SK-N-SH (cell line): Measurements from ENCODE around the gene MAPKBP1. TPM values are rescaled to one million over a fixed set of nuclear protein-coding genes. Genes with fewer than 3 reads are reported as not detected.

Source experiments
- CTCF ChIA-PET: fragments of 300-600, 350-600 bp; formaldehyde crosslinking; extraction: SDS; loops from one replicate; lab custom pipeline; 2021; lab: Yijun Ruan, JAX
- POLR2A ChIA-PET: fragments of 350-600 bp; sonication (Branson Sonifier 250); formaldehyde crosslinking; extraction: SDS; loops from one replicate; lab custom pipeline; 2020; ENCODE audit warnings: antibody characterized with exemption, inconsistent platforms; lab: Yijun Ruan, JAX
- DNase-seq: peaks from one replicate; pipeline ENCODE4 v3.0.0; 2012
- H2AFZ ChIP-seq: fragments of 200-600 bp; sonication (generic); 2 replicates; pipeline ENCODE4 v1.8.1; 2016; ENCODE audit warnings: antibody characterized with exemption, mild to moderate bottlenecking, low read depth
- H3F3A ChIP-seq: fragments of 200-600 bp; sonication (generic); replicated peaks from 2 replicates; pipeline ENCODE3; 2016; ENCODE audit warnings: antibody characterized with exemption, mild to moderate bottlenecking; ENCODE audit not compliant: insufficient read depth
- H3K27ac ChIP-seq, 2 experiments: fragments of 200-500 bp in 1 of 2; fragments of 200-600 bp in 1 of 2; sonication (Bioruptor generic) in 1 of 2; sonication (generic), shearing (Covaris generic) in 1 of 2; 2 replicates each; pipeline versions ENCODE4 v1.5.1 to v1.6.1; 2014 to 2016; ENCODE audit warnings: low read depth in 2 of 2, inconsistent platforms in 1 of 2, low read length in 1 of 2, mild to moderate bottlenecking in 1 of 2, mixed read lengths in 1 of 2
- H3K27me3 ChIP-seq: fragments of 200-600 bp; sonication (generic), shearing (Covaris generic); 2 replicates; pipeline ENCODE4 v1.6.1; 2016; ENCODE audit warnings: mixed run types; ENCODE audit not compliant: insufficient read depth
- H3K36me3 ChIP-seq, 2 experiments: fragments of 200-500 bp in 1 of 2; fragments of 200-600 bp in 1 of 2; sonication (Bioruptor generic) in 1 of 2; sonication (generic) in 1 of 2; replicated peaks in 1 of 2; 2 replicates each; pipeline versions ENCODE3 to v1.5.1; 2014 to 2016; ENCODE audit warnings: low read length in 1 of 2, mild to moderate bottlenecking in 1 of 2; ENCODE audit not compliant: insufficient read depth in 2 of 2, control insufficient read depth in 1 of 2
- H3K4me1 ChIP-seq, 2 experiments: fragments of 200-500 bp in 1 of 2; fragments of 200-600 bp in 1 of 2; sonication (Bioruptor generic) in 1 of 2; sonication (generic), shearing (Covaris generic) in 1 of 2; 2 replicates each; pipeline versions ENCODE4 v1.5.1 to v1.6.1; 2014 to 2016; ENCODE audit warnings: low read depth in 1 of 2, low read length in 1 of 2, mixed run types in 1 of 2; ENCODE audit not compliant: insufficient read depth in 2 of 2, control insufficient read depth in 1 of 2
- H3K4me2 ChIP-seq: fragments of 200-600 bp; sonication (generic), shearing (Covaris generic); 2 replicates; pipeline ENCODE4 v1.6.1; 2017; ENCODE audit warnings: mixed run types
- H3K4me3 ChIP-seq, 2 experiments: fragments of 200-500 bp in 1 of 2; fragments of 200-600 bp in 1 of 2; sonication (Bioruptor generic) in 1 of 2; sonication (generic), shearing (Covaris generic) in 1 of 2; 2 replicates each; pipeline versions ENCODE4 v1.5.1 to v1.8.1; 2014 to 2016; ENCODE audit warnings: low read depth in 2 of 2, inconsistent platforms in 1 of 2, low read length in 1 of 2, mild to moderate bottlenecking in 1 of 2, mixed read lengths in 1 of 2, moderate library complexity in 1 of 2
- H3K79me2 ChIP-seq: fragments of 200-600 bp; sonication (generic); 2 replicates; pipeline ENCODE4 v1.8.1; 2017; ENCODE audit warnings: mild to moderate bottlenecking; ENCODE audit not compliant: insufficient read depth
- H3K9ac ChIP-seq: fragments of 200-600 bp; sonication (generic); 2 replicates; pipeline ENCODE4 v1.6.1; 2017; ENCODE audit warnings: mixed run types
- H3K9me2 ChIP-seq: fragments of 200-600 bp; sonication (generic); 2 replicates; pipeline ENCODE4 v1.6.1; 2017; ENCODE audit warnings: mixed run types
- H3K9me3 ChIP-seq: fragments of 200-600 bp; sonication (generic); 2 replicates; pipeline ENCODE4 v1.6.1; 2017; ENCODE audit warnings: mixed run types, mild to moderate bottlenecking, moderate library complexity
- H4K20me1 ChIP-seq: fragments of 200-600 bp; sonication (generic); 2 replicates; pipeline ENCODE4 v1.6.1; 2017; ENCODE audit warnings: mild to moderate bottlenecking, mixed run types; ENCODE audit not compliant: insufficient read depth
- EP300 ChIP-seq, 2 experiments: IDR thresholded peaks; 2 replicates each; pipeline versions ENCODE4 v1.4.0 to v1.6.1; 2012; ENCODE audit warnings: borderline replicate concordance in 1 of 2, low read depth in 1 of 2, low read length in 1 of 2
- FOXJ3 ChIP-seq: sonication (generic); formaldehyde crosslinking; IDR thresholded peaks from 2 replicates; pipeline ENCODE4 v1.5.1; 2020; ENCODE audit warnings: mild to moderate bottlenecking, missing genetic modification reagents
- FOXM1 ChIP-seq: IDR thresholded peaks from 2 replicates; pipeline ENCODE4 v1.4.0; 2012; ENCODE audit warnings: low read depth, mild to moderate bottlenecking
- GABPA ChIP-seq: IDR thresholded peaks from 2 replicates; pipeline ENCODE4 v1.4.0; 2012; ENCODE audit warnings: low read depth, mild to moderate bottlenecking
- GATA2 ChIP-seq: sonication (generic); formaldehyde crosslinking; IDR thresholded peaks from 2 replicates; pipeline ENCODE4 v1.5.0; 2020; ENCODE audit warnings: mild to moderate bottlenecking, missing genetic modification reagents
- MAX ChIP-seq: IDR thresholded peaks from 2 replicates; pipeline ENCODE4 v1.4.0; 2012; ENCODE audit warnings: low read depth
- MEF2A ChIP-seq: IDR thresholded peaks from 2 replicates; pipeline ENCODE4 v1.4.0; 2012; ENCODE audit warnings: low read depth, borderline replicate concordance
- MXI1 ChIP-seq: IDR thresholded peaks from 2 replicates; pipeline ENCODE4 v1.6.1; 2012; ENCODE audit warnings: mild to moderate bottlenecking, low read depth, low read length, improper control_type of control experiment
- NFIC ChIP-seq: IDR thresholded peaks from 2 replicates; pipeline ENCODE4 v1.4.0; 2012; ENCODE audit warnings: borderline replicate concordance
- RAD21 ChIP-seq: IDR thresholded peaks from 2 replicates; pipeline ENCODE4 v1.6.1; 2012; ENCODE audit warnings: mild to moderate bottlenecking, low read length
- RCOR1 ChIP-seq: fragments of 150-350 bp; IDR thresholded peaks from 2 replicates; pipeline ENCODE4 v1.6.1; 2017; ENCODE audit warnings: antibody characterized with exemption, low read length
- RFX5 ChIP-seq: IDR thresholded peaks from 2 replicates; pipeline ENCODE4 v1.6.1; 2012; ENCODE audit warnings: mild to moderate bottlenecking, improper control_type of control experiment, low read length
- SIN3A ChIP-seq: IDR thresholded peaks from 2 replicates; pipeline ENCODE4 v1.6.1; 2012; ENCODE audit warnings: low read depth, mild to moderate bottlenecking, low read length, moderate library complexity, borderline replicate concordance
- TAF1 ChIP-seq: IDR thresholded peaks from 2 replicates; pipeline ENCODE4 v1.6.1; 2012; ENCODE audit warnings: low read depth, mild to moderate bottlenecking, low read length, moderate library complexity, borderline replicate concordance
- TCF12 ChIP-seq: IDR thresholded peaks from 2 replicates; pipeline ENCODE4 v1.4.0; 2012
- TEAD4 ChIP-seq: IDR thresholded peaks from 2 replicates; pipeline ENCODE4 v1.4.0; 2012; ENCODE audit warnings: mild to moderate bottlenecking, borderline replicate concordance; ENCODE audit not compliant: insufficient read depth
- YY1 ChIP-seq: IDR thresholded peaks from 2 replicates; pipeline ENCODE4 v1.4.0; 2012; ENCODE audit warnings: low read depth, mild to moderate bottlenecking
- WGBS: methylation state at CpG from one replicate; pipeline ENCODE4 v1.1.6; 2017; ENCODE audit warnings: low lambda C conversion rate; 5-methylcytosine and 5-hydroxymethylcytosine counted together
- polyA plus RNA-seq, 3 experiments: library from polyadenylated mRNA; depleted of rRNA; stranded (reverse); fragments of >200 nt; gene quantifications; 2 replicates each; pipeline ENCODE4 v1.2.3, GENCODE V29; 2012
- TF ChIP-seq, protein P1 (sequence below): IDR thresholded peaks from 2 replicates; pipeline ENCODE4 v1.6.1; 2012; ENCODE audit warnings: mild to moderate bottlenecking, low read depth, low read length, moderate library complexity
- TF ChIP-seq, protein P2 (sequence below): fragments of 200-600 bp; sonication (generic); IDR thresholded peaks from 2 replicates; pipeline ENCODE4 v1.6.1; 2017; ENCODE audit warnings: antibody characterized with exemption, mild to moderate bottlenecking, moderate library complexity

Gene MAPKBP1
- polyA plus RNA-seq, 1 of the 3 experiments (the other 2 are of a cell fraction) = 5.2 TPM

DNA sequence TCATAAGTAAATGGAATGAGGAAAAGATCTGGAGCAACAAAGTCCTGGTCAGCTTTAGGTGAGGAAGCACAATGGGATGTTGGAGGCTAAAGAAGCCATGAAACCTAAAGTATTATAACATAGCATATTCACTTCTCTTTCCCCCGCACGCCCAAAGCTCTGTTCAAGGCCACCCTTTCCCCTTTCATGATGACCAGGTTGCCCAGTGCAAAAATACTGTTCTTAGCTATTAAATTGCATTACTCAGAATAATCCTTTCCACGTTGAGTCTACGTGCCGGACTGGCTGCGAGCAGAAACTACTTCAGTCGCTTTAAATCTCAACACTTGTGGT lies 589 bp upstream of the MAPKBP1 start:
- Histone ChIP-seq H3K4me3 (peak overlapping the region; percentile 76 to 88), H3K9ac (peak overlapping the region; percentile 79; the same call in 1 of the 2 replicates), H3K27ac (peak overlapping the region; percentile 87 to 89)
- no peak for TF ChIP-seq TAF1
- TF ChIP-seq GATA2 (CRISPR knock-in tag) = no peak
- TF ChIP-seq MXI1 = no peak
- TF ChIP-seq, all 33 proteins: peak for 0
- peaks cover 0 to 21% of the 10 kb centered on the region in 2 experiments for H3K36me3 ChIP-seq
- no peak for DNase-seq
- peaks cover 40% of the 10 kb centered on the region for H3K79me2 ChIP-seq
- no peaks in the 10 kb centered on the region for H3K9me2 ChIP-seq
- ChIA-PET POLR2A (interaction anchor here (1.0 to 2.5 kb wide), 5 partner anchors 14 to 216 kb away, joined by 3 to 13 read pairs (median 5); no protein-coding TSS in a partner anchor), CTCF (interaction anchor here (0.6 to 6.9 kb wide), 23 partner anchors 8 to 611 kb away, joined by 3 to 114 read pairs (median 5); no protein-coding TSS in a partner anchor)
- H3K4me2 ChIP-seq = peak overlapping the region; percentile 97
- H3K27me3 ChIP-seq = no peaks in the 10 kb centered on the region
- peaks cover 28% of the 10 kb centered on the region for H3F3A ChIP-seq
- H4K20me1 ChIP-seq = no peaks in the 10 kb centered on the region
- peaks cover 23 to 28% of the 10 kb centered on the region in 2 experiments for H3K4me1 ChIP-seq
- H3K9me3 ChIP-seq = no peaks in the 10 kb centered on the region
- 26% methylated on average over 7 of the region's 7 CpGs for WGBS
- peak overlapping the region; percentile 87; the same call in 1 of the 2 replicates for H2AFZ ChIP-seq

- Histone ChIP-seq H3F3A (peaks cover 28% of the 10 kb centered on the region), H3K4me1 (peaks cover 23 to 31% of the 10 kb centered on the region in 2 experiments), H3K9me3 (no peaks in the 10 kb centered on the region), H3K9me2 (no peaks in the 10 kb centered on the region), H4K20me1 (no peaks in the 10 kb centered on the region), H3K9ac (peak overlapping the region; percentile 79), H3K27ac (peak overlapping the region; percentile 87 to 89), H2AFZ (peak overlapping the region; percentile 33; the same call in 1 of the 2 replicates), H3K4me2 (peak overlapping the region; percentile 97), H3K79me2 (peaks cover 50% of the 10 kb centered on the region), H3K4me3 (peak overlapping the region; percentile 76 to 88), H3K27me3 (no peaks in the 10 kb centered on the region), H3K36me3 (peaks cover 0 to 13% of the 10 kb centered on the region in 2 experiments)
- POLR2A ChIA-PET = interaction anchor here (0.9 to 2.5 kb wide), 6 partner anchors 15 to 217 kb away, joined by 3 to 13 read pairs (median 4); no protein-coding TSS in a partner anchor
- CTCF ChIA-PET = interaction anchor here (0.6 to 6.9 kb wide), 17 partner anchors 8 to 610 kb away, joined by 3 to 114 read pairs (median 5); no protein-coding TSS in a partner anchor
- 13% methylated on average over 17 of the region's 19 CpGs for WGBS
- DNase-seq = no peak
- TF ChIP-seq MAX (no peak), RAD21 (no peak), MEF2A (no peak), SIN3A (no peak), NFIC (no peak), GABPA (no peak), TCF12 (no peak), EP300 (IDR thresholded peaks at IDR 0.05; ENCODE audit: borderline replicate concordance in 1 of 2, low read depth in 1 of 2, low read length in 1 of 2) (no peak), TEAD4 (no peak), FOXM1 (no peak), RCOR1 (no peak), FOXJ3 (CRISPR knock-in tag) (no peak), YY1 (no peak), RFX5 (no peak)
- TF ChIP-seq, protein P1, sequence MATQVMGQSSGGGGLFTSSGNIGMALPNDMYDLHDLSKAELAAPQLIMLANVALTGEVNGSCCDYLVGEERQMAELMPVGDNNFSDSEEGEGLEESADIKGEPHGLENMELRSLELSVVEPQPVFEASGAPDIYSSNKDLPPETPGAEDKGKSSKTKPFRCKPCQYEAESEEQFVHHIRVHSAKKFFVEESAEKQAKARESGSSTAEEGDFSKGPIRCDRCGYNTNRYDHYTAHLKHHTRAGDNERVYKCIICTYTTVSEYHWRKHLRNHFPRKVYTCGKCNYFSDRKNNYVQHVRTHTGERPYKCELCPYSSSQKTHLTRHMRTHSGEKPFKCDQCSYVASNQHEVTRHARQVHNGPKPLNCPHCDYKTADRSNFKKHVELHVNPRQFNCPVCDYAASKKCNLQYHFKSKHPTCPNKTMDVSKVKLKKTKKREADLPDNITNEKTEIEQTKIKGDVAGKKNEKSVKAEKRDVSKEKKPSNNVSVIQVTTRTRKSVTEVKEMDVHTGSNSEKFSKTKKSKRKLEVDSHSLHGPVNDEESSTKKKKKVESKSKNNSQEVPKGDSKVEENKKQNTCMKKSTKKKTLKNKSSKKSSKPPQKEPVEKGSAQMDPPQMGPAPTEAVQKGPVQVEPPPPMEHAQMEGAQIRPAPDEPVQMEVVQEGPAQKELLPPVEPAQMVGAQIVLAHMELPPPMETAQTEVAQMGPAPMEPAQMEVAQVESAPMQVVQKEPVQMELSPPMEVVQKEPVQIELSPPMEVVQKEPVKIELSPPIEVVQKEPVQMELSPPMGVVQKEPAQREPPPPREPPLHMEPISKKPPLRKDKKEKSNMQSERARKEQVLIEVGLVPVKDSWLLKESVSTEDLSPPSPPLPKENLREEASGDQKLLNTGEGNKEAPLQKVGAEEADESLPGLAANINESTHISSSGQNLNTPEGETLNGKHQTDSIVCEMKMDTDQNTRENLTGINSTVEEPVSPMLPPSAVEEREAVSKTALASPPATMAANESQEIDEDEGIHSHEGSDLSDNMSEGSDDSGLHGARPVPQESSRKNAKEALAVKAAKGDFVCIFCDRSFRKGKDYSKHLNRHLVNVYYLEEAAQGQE = no peak
- TF ChIP-seq, protein P2, sequence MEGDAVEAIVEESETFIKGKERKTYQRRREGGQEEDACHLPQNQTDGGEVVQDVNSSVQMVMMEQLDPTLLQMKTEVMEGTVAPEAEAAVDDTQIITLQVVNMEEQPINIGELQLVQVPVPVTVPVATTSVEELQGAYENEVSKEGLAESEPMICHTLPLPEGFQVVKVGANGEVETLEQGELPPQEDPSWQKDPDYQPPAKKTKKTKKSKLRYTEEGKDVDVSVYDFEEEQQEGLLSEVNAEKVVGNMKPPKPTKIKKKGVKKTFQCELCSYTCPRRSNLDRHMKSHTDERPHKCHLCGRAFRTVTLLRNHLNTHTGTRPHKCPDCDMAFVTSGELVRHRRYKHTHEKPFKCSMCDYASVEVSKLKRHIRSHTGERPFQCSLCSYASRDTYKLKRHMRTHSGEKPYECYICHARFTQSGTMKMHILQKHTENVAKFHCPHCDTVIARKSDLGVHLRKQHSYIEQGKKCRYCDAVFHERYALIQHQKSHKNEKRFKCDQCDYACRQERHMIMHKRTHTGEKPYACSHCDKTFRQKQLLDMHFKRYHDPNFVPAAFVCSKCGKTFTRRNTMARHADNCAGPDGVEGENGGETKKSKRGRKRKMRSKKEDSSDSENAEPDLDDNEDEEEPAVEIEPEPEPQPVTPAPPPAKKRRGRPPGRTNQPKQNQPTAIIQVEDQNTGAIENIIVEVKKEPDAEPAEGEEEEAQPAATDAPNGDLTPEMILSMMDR = no peak
Measured at GRCh38 chr15:41774882-41775417, 666 bp downstream of the MAPKBP1 start.
